ENCODE measurements around the gene CLDN22. TPM values are rescaled to one million over a fixed set of nuclear protein-coding genes. Genes with fewer than 3 reads are reported as not detected.

The CLDN22 gene
- polyA plus RNA-seq, 1 donor = not detected

DNA sequence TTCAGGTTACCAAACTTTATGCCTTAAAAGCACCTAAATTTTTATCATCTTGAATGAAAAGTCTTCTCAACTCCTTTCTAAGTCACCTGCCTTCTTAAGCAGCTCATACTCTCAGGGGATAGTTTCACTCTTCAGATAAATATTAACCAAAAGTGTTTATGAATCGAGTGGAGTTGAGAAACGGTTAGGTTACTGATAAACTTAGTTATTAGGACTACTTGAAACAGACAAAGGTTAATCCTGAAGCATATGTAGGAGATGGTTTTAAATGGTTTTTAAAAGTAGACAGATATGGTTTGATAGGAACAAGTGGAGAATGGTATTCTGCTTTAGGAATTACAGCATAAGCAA is 32.8 kb downstream of the CLDN22 start:
- Histone ChIP-seq H3K27me3 (ENCODE audit: control insufficient read depth, insufficient read depth, low read length) (no peaks in the 10 kb centered on the region), H3K4me3 (ENCODE audit: low read length) (peak overlapping the region; percentile 19), H3K9me3 (ENCODE audit: control insufficient read depth, low read depth, low read length) (no peaks in the 10 kb centered on the region), H3K4me1 (ENCODE audit: control insufficient read depth, insufficient read depth, low read length) (peaks cover 49% of the 10 kb centered on the region), H3K27ac (ENCODE audit: low read length) (peak overlapping the region; percentile 91), H3K36me3 (ENCODE audit: control insufficient read depth, insufficient read depth, low read length) (peaks cover 19% of the 10 kb centered on the region)
- peak; percentile 71 to 90 for DNase-seq
- WGBS (ENCODE audit: insufficient coverage, low lambda C conversion rate) = 0% methylated on average over 1 of the region's 2 CpGs

DNA sequence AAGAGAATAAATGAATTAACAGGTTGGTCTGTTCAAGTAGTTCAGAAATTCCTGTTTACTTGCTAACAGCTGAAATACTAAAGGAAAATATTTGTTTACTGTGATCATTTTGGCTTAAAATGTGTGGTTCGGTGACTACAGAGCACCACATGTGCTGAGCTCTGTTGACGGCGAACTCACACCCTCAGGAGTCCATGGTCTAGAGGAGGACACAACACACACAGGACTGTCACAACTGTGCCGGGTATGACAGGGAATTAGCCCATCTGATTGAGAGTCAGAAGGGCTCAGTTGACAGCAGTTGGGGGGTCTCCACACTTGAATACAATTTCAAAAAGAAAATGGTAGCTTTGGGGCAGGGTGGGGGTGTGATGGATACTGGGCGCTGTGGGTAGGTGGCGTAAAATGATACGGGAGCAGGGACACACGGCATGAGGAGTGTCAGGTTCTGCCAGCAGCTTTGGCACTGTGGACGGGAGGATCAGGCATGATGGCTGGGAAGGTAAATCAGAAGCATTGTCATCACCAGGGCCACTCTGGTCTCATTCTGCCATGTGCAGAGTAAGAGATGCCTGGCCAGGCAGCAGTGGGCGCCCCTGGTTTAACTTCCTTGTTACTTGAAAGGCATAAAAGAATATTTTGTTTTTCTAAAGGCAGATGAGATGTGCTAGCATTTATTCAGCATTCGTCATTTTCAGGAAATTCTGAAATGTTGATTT is 33.3 kb downstream of the CLDN22 start:
- Histone ChIP-seq H3K9me3 (ENCODE audit: control insufficient read depth, low read depth, low read length) (no peaks in the 10 kb centered on the region), H3K36me3 (ENCODE audit: control insufficient read depth, insufficient read depth, low read length) (peaks cover 19% of the 10 kb centered on the region), H3K4me3 (ENCODE audit: low read length) (no peak overlapping the region), H3K27ac (ENCODE audit: low read length) (peak overlapping the region; percentile 91), H3K4me1 (ENCODE audit: control insufficient read depth, insufficient read depth, low read length) (peaks cover 53% of the 10 kb centered on the region), H3K27me3 (ENCODE audit: control insufficient read depth, insufficient read depth, low read length) (no peaks in the 10 kb centered on the region)
- DNase-seq = no peak
- 70% methylated on average over 3 of the region's 11 CpGs for WGBS (ENCODE audit: insufficient coverage, low lambda C conversion rate)

DNA sequence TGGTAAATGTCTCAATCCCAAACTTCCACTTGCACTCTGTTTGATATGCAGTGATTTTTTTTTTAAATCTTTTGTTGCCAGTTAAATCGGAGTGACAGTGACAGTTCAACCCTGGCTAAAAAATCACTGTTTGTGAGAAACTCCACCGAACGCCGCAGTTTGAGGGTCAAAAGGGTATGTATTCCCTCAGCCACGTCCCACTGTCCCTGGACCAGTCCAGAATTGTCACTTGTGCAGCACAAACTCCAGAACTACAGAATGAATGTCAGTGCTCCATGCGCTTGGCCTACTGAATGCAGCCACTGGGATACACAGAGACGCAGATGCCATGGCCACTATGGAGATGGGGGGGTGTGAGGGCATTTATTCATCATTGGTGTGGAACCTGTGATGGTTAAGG is 34.2 kb downstream of the CLDN22 start:
- H3K27ac ChIP-seq (ENCODE audit: low read length) = peak overlapping the region; percentile 91
- WGBS (ENCODE audit: insufficient coverage, low lambda C conversion rate) = 100% methylated on average over 2 of the region's 7 CpGs
- no peak for DNase-seq
- H3K4me1 ChIP-seq (ENCODE audit: control insufficient read depth, insufficient read depth, low read length) = peaks cover 53% of the 10 kb centered on the region
- no peaks in the 10 kb centered on the region for H3K9me3 ChIP-seq (ENCODE audit: control insufficient read depth, low read depth, low read length)
- H3K27me3 ChIP-seq (ENCODE audit: control insufficient read depth, insufficient read depth, low read length) = no peaks in the 10 kb centered on the region
- H3K36me3 ChIP-seq (ENCODE audit: control insufficient read depth, insufficient read depth, low read length) = peaks cover 17% of the 10 kb centered on the region
- no peak overlapping the region for H3K4me3 ChIP-seq (ENCODE audit: low read length)

- no peak for DNase-seq
- no CpG with 5 or more reads among the region's 4 CpGs for WGBS (ENCODE audit: insufficient coverage, low lambda C conversion rate)
- Histone ChIP-seq H3K36me3 (ENCODE audit: control insufficient read depth, insufficient read depth, low read length) (peaks cover 16% of the 10 kb centered on the region), H3K27ac (ENCODE audit: low read length) (no peak overlapping the region), H3K27me3 (ENCODE audit: control insufficient read depth, insufficient read depth, low read length) (no peaks in the 10 kb centered on the region), H3K4me3 (ENCODE audit: low read length) (no peak overlapping the region), H3K4me1 (ENCODE audit: control insufficient read depth, insufficient read depth, low read length) (peaks cover 53% of the 10 kb centered on the region), H3K9me3 (ENCODE audit: control insufficient read depth, low read depth, low read length) (no peaks in the 10 kb centered on the region)
Observed at GRCh38 chr4:183284965-183285364, 35.1 kb downstream of the CLDN22 start.

DNA sequence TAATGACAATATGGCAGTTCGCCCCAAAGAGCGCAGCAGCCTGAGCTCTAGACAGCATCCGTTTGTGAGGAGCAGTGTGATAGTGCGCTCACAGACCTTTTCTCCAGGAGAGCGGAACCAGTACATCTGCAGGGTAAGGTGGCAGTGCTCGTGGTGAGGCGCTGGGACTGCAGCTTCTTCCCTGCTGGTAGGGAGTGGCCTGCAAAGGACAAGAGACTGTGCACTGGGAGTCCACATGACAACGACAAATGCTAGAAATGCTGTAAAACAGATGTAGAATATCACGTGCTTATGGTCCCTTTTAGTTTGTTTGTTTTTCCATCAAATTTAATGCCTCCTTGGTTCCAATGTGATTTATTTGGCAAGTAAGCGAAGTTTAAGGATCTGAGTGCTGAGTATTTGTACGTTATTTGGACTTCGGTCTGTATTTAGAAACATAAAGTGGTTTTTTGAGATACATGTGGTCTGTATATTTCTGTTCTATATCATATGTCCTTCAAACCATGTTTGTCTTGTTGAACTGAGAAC is 35.8 kb downstream of the CLDN22 start:
- DNase-seq = peak in 1 of 2 donors; percentile 55
- Histone ChIP-seq H3K9me3 (ENCODE audit: control insufficient read depth, low read depth, low read length) (no peaks in the 10 kb centered on the region), H3K27me3 (ENCODE audit: control insufficient read depth, insufficient read depth, low read length) (no peaks in the 10 kb centered on the region), H3K4me3 (ENCODE audit: low read length) (no peak overlapping the region), H3K27ac (ENCODE audit: low read length) (no peak overlapping the region), H3K4me1 (ENCODE audit: control insufficient read depth, insufficient read depth, low read length) (peaks cover 51% of the 10 kb centered on the region), H3K36me3 (ENCODE audit: control insufficient read depth, insufficient read depth, low read length) (peaks cover 14% of the 10 kb centered on the region)
- no CpG with 5 or more reads among the region's 12 CpGs for WGBS (ENCODE audit: insufficient coverage, low lambda C conversion rate)

GRCh38 chr4:183276106-183276505 is 44.0 kb downstream of the CLDN22 start:
- H3K27ac ChIP-seq (ENCODE audit: low read length) = no peak overlapping the region
- H3K4me1 ChIP-seq (ENCODE audit: control insufficient read depth, insufficient read depth, low read length) = no peaks in the 10 kb centered on the region
- H3K36me3 ChIP-seq (ENCODE audit: control insufficient read depth, insufficient read depth, low read length) = peaks cover 3% of the 10 kb centered on the region
- peaks cover 7% of the 10 kb centered on the region for H3K9me3 ChIP-seq (ENCODE audit: control insufficient read depth, low read depth, low read length)
- WGBS (ENCODE audit: insufficient coverage, low lambda C conversion rate) = 0% methylated on average over 1 of the region's 1 CpG
- no peak overlapping the region for H3K4me3 ChIP-seq (ENCODE audit: low read length)
- no peak for DNase-seq
- no peaks in the 10 kb centered on the region for H3K27me3 ChIP-seq (ENCODE audit: control insufficient read depth, insufficient read depth, low read length)

DNA sequence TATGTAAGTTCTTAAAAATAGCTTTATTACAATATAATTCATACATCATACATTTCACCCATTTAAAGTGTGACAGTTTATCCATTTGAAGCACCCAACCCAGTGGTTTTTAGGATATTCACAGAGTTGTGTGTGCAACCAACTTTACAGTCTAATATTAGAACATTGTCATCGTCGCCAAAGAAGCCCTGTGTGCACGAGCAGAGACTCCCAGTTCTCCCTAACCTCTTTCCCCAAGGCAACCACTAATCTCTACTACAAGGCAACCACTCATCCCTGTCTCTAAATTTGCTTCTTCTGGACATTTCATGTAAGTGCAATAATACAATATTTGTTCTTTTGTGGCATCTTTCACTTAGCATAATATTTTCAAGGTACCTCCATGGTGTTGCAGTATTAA is 47.7 kb downstream of the CLDN22 start:
- Histone ChIP-seq H3K27me3 (ENCODE audit: control insufficient read depth, insufficient read depth, low read length) (no peaks in the 10 kb centered on the region), H3K36me3 (ENCODE audit: control insufficient read depth, insufficient read depth, low read length) (peaks cover 9% of the 10 kb centered on the region), H3K27ac (ENCODE audit: low read length) (no peak overlapping the region), H3K4me1 (ENCODE audit: control insufficient read depth, insufficient read depth, low read length) (no peaks in the 10 kb centered on the region), H3K4me3 (ENCODE audit: low read length) (no peak overlapping the region), H3K9me3 (ENCODE audit: control insufficient read depth, low read depth, low read length) (peaks cover 7% of the 10 kb centered on the region)
- DNase-seq = no peak
- 89% methylated on average over 3 of the region's 3 CpGs for WGBS (ENCODE audit: insufficient coverage, low lambda C conversion rate)

- Histone ChIP-seq H3K4me3 (ENCODE audit: low read length) (no peak overlapping the region), H3K36me3 (ENCODE audit: control insufficient read depth, insufficient read depth, low read length) (peaks cover 16% of the 10 kb centered on the region), H3K27ac (ENCODE audit: low read length) (no peak overlapping the region), H3K27me3 (ENCODE audit: control insufficient read depth, insufficient read depth, low read length) (no peaks in the 10 kb centered on the region), H3K4me1 (ENCODE audit: control insufficient read depth, insufficient read depth, low read length) (no peaks in the 10 kb centered on the region), H3K9me3 (ENCODE audit: control insufficient read depth, low read depth, low read length) (no peaks in the 10 kb centered on the region)
- no peak for DNase-seq
- no CpG with 5 or more reads among the region's 9 CpGs for WGBS (ENCODE audit: insufficient coverage, low lambda C conversion rate)
Observed at GRCh38 chr4:183268556-183268955, 51.5 kb downstream of the CLDN22 start.

Other genes starting within 250 kb of the CLDN22 start
- gene WWC2, start 221.0 kb downstream of the CLDN22 start, polyA plus RNA-seq = 19.7 TPM
- gene CLDN24, start 2.1 kb upstream of the CLDN22 start, polyA plus RNA-seq = 0.10 TPM
- gene CDKN2AIP, start 124.4 kb upstream of the CLDN22 start, polyA plus RNA-seq = 32.1 TPM
- 30.8 TPM for gene ING2, start 184.8 kb upstream of the CLDN22 start, polyA plus RNA-seq